GM18508 (cell line): ENCODE data around the gene INSM1.

Experiments used
- ATAC-seq: cut with Tn5 transposase; IDR thresholded peaks from one replicate; pipeline ENCODE4 v1.9.1; 2021; ENCODE audit warnings: moderate number of reproducible peaks; ENCODE audit not compliant: insufficient read depth, unreplicated experiment

The INSM1 gene

GRCh38 chr20:20414640-20415220 is 46.8 kb downstream of the INSM1 start:
- no peak for ATAC-seq

GRCh38 chr20:20415321-20415720 is 47.4 kb downstream of the INSM1 start:
- no peak for ATAC-seq

GRCh38 chr20:20417876-20418676 is 50.2 kb downstream of the INSM1 start:
- ATAC-seq: no peak
